CD14-positive monocyte (primary cell): ENCODE results near the gene PLXNA4. TPM values are rescaled to one million over a fixed set of nuclear protein-coding genes. Genes with fewer than 3 reads are reported as not detected.

ENCODE experiments used
- DNase-seq, 3 donors: peaks; one replicate each; pipeline ENCODE4 v3.0.0-alpha.2; 2011 to 2022
- H2AFZ ChIP-seq: 2 replicates; pipeline ENCODE4 v1.6.0; 2012; ENCODE audit warnings: mild to moderate bottlenecking, low read depth, low read length, inconsistent platforms; ENCODE audit not compliant: insufficient read depth, poor library complexity, severe bottlenecking
- H3K27ac ChIP-seq, 2 donors: 1 replicate in 1 of 2; 2 replicates in 1 of 2; pipeline ENCODE4 v1.5.1; 2012 to 2013; ENCODE audit warnings: low read length in 2 of 2, control low read depth in 1 of 2, inconsistent platforms in 1 of 2, low read depth in 1 of 2, mild to moderate bottlenecking in 1 of 2
- H3K27me3 ChIP-seq, 2 donors: one replicate each; pipeline versions ENCODE4 v1.6.0 to v1.6.1; 2011 to 2013; ENCODE audit warnings: low read length in 2 of 2; ENCODE audit not compliant: control insufficient read depth in 2 of 2, insufficient read depth in 2 of 2
- H3K36me3 ChIP-seq, 2 donors: replicated peaks in 1 of 2; 1 replicate in 1 of 2; 2 replicates in 1 of 2; pipeline versions ENCODE4 v1.5.1 to v1.6.1; 2012 to 2013; ENCODE audit warnings: low read length in 2 of 2, control low read depth in 1 of 2, inconsistent platforms in 1 of 2, mild to moderate bottlenecking in 1 of 2; ENCODE audit not compliant: insufficient read depth in 2 of 2, control insufficient read depth in 1 of 2
- H3K4me1 ChIP-seq, 2 donors: 1 replicate in 1 of 2; 2 replicates in 1 of 2; pipeline versions ENCODE4 v1.5.1 to v1.6.1; 2012 to 2013; ENCODE audit warnings: low read length in 2 of 2, control low read depth in 1 of 2, inconsistent platforms in 1 of 2, mild to moderate bottlenecking in 1 of 2, moderate library complexity in 1 of 2; ENCODE audit not compliant: insufficient read depth in 2 of 2, control insufficient read depth in 1 of 2
- H3K4me2 ChIP-seq: replicated peaks from 2 replicates; pipeline ENCODE3; 2012; ENCODE audit warnings: low read length, moderate library complexity, mild to moderate bottlenecking; ENCODE audit not compliant: poor library complexity, severe bottlenecking; ENCODE audit errors: extremely low read depth
- H3K4me3 ChIP-seq, 3 experiments: fragments of 200-600 bp in 1 of 3; sonication (generic) in 1 of 3; replicated peaks in 1 of 3; 1 replicate in 2 of 3; 2 replicates in 1 of 3; pipeline ENCODE4 v1.5.1; 2011 to 2013; ENCODE audit warnings: low read length in 3 of 3, mild to moderate bottlenecking in 3 of 3, control low read depth in 2 of 3, low read depth in 2 of 3, inconsistent platforms in 1 of 3, moderate library complexity in 1 of 3
- H3K79me2 ChIP-seq: 2 replicates; pipeline ENCODE4 v1.6.0; 2012; ENCODE audit warnings: mild to moderate bottlenecking, control low read depth, inconsistent platforms, low read length, moderate library complexity; ENCODE audit not compliant: insufficient read depth
- H3K9ac ChIP-seq: 2 replicates; pipeline ENCODE4 v1.6.0; 2017; ENCODE audit warnings: low read length, mild to moderate bottlenecking; ENCODE audit not compliant: insufficient read depth, poor library complexity, severe bottlenecking
- H3K9me3 ChIP-seq, 2 donors: replicated peaks in 1 of 2; 1 replicate in 1 of 2; 2 replicates in 1 of 2; pipeline versions ENCODE4 v1.5.1 to v1.6.1; 2012 to 2013; ENCODE audit warnings: low read length in 2 of 2, control low read depth in 1 of 2; ENCODE audit not compliant: control insufficient read depth in 1 of 2, insufficient read depth in 1 of 2
- H4K20me1 ChIP-seq: 2 replicates; pipeline ENCODE4 v1.6.0; 2012; ENCODE audit warnings: mild to moderate bottlenecking, low read length, control low read depth, moderate library complexity; ENCODE audit not compliant: insufficient read depth
- H3K27ac Mint-ChIP-seq, 7 donors: one replicate each; pipeline ENCODE4 v1.8.0; 2020; ENCODE audit warnings: mild to moderate bottlenecking in 7 of 7, mixed read lengths in 7 of 7, moderate library complexity in 6 of 7, inconsistent platforms in 2 of 7
- H3K27me3 Mint-ChIP-seq, 3 donors: one replicate each; pipeline ENCODE4 v1.8.0; 2021 to 2022; ENCODE audit warnings: low read depth in 3 of 3, mild to moderate bottlenecking in 3 of 3, mixed read lengths in 3 of 3, moderate library complexity in 3 of 3, inconsistent platforms in 1 of 3
- H3K36me3 Mint-ChIP-seq, 2 donors: one replicate each; pipeline ENCODE4 v1.8.0; 2020; ENCODE audit warnings: mixed read lengths in 2 of 2, inconsistent platforms in 1 of 2, mild to moderate bottlenecking in 1 of 2
- H3K4me1 Mint-ChIP-seq: one replicate; pipeline ENCODE4 v1.8.0; 2020; ENCODE audit warnings: mild to moderate bottlenecking, mixed read lengths
- H3K4me3 Mint-ChIP-seq, 2 donors: one replicate each; pipeline ENCODE4 v1.8.0; 2020; ENCODE audit warnings: mild to moderate bottlenecking in 2 of 2, mixed read lengths in 2 of 2, moderate library complexity in 1 of 2
- H3K9me3 Mint-ChIP-seq, 7 donors: one replicate each; pipeline ENCODE4 v1.8.0; 2020 to 2022; ENCODE audit warnings: mixed read lengths in 7 of 7, mild to moderate bottlenecking in 6 of 7, moderate library complexity in 6 of 7, inconsistent platforms in 2 of 7
- CTCF ChIP-seq: fragments of 200-600 bp; IDR thresholded peaks from one replicate; pipeline ENCODE4 v1.8.0; 2022; ENCODE audit warnings: antibody characterized with exemption, mild to moderate bottlenecking
- WGBS: methylation state at CpG from one replicate; pipeline ENCODE4 v1.1.5; 2013; ENCODE audit warnings: missing lambda C conversion rate; ENCODE audit not compliant: insufficient coverage; 5-methylcytosine and 5-hydroxymethylcytosine counted together
- intact Hi-C, 2 donors: fragments of 100-400 bp; cut with micrococcal nuclease; formaldehyde crosslinking; loops; one replicate each; pipeline versions ENCODE4 v1.15.0 to v1.15.1; 2023
- polyA plus RNA-seq, 3 donors: library from polyadenylated mRNA; depleted of rRNA in 1 of 3; unstranded in 2 of 3; stranded (reverse) in 1 of 3; fragments of 300-500 nt in 2 of 3; fragments of >200 nt in 1 of 3; fragmentation: Illumina TruSeq in 2 of 3; gene quantifications; 1 replicate in 2 of 3; 2 replicates in 1 of 3; pipeline ENCODE4 v1.2.3, GENCODE V29; 2012 to 2021

The PLXNA4 gene
- polyA plus RNA-seq, 3 donors = not detected

DNA sequence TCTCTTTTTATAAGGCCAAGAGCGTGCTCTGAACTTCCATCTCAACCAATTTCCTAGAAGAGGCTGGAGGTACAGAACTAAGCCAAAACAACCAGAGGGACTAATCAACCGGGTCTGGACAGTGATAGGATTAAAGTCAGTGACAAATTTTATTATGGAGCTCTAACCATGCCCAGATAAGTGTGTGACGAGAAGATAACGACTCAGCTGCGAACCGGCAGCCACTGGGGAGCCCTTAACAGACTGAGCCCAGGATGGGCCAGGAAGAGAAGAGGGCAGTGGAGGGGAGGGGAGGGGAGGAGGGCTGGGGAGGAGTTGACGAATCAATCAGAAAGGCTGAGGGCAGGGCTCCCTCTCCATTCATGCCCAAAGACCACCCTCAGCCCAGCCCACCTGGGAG is 119.9 kb downstream of the PLXNA4 start:
- H3K36me3 ChIP-seq = no peaks in the 10 kb centered on the region
- H2AFZ ChIP-seq = no peak overlapping the region
- Mint-ChIP-seq H3K27ac (no peak overlapping the region), H3K4me3 (no peak overlapping the region), H3K36me3 (no peaks in the 10 kb centered on the region), H3K27me3 (peaks cover 4 to 15% (median 4%) of the 10 kb centered on the region in 3 donors), H3K4me1 (peaks cover 22% of the 10 kb centered on the region), H3K9me3 (peaks cover 0 to 2% (median 0%) of the 10 kb centered on the region in 7 donors)
- H3K4me3 ChIP-seq = no peak overlapping the region
- H3K79me2 ChIP-seq = no peaks in the 10 kb centered on the region
- H3K27me3 ChIP-seq = no peaks in the 10 kb centered on the region
- H3K9me3 ChIP-seq = no peaks in the 10 kb centered on the region
- WGBS = 92% methylated on average over 5 of the region's 7 CpGs
- H3K9ac ChIP-seq = no peak overlapping the region
- DNase-seq = no peak
- no peaks in the 10 kb centered on the region for H4K20me1 ChIP-seq
- no peak overlapping the region for H3K4me2 ChIP-seq
- TF ChIP-seq CTCF = no peak
- intact Hi-C loops = no loop called here
- H3K4me1 ChIP-seq = peaks cover 10 to 11% of the 10 kb centered on the region in 2 donors
- no peak overlapping the region for H3K27ac ChIP-seq

DNA sequence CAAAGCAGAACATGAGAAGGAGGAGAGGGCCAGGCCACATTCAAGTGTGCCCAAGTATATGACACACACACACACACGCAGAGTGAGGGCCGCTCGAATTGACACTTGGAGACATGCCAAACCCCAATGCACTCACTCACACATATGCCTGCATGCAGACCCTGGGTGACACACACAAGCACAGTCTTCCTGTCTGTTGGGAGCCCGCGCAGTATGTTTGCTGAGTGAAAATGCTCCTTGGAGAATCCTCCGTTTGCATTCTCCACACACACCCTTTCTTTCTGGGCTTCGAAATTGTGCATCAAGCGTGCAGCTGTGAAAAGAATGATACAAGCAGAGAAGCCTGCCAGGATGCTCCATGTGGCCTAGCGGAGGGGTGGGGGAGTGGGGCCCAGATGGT is 120.9 kb downstream of the PLXNA4 start:
- Histone ChIP-seq H2AFZ (no peak overlapping the region), H3K79me2 (no peaks in the 10 kb centered on the region), H3K27ac (no peak overlapping the region), H3K9ac (no peak overlapping the region), H3K27me3 (no peaks in the 10 kb centered on the region), H3K4me1 (peaks cover 12% of the 10 kb centered on the region in 2 donors), H4K20me1 (no peaks in the 10 kb centered on the region), H3K4me2 (no peak overlapping the region), H3K4me3 (no peak overlapping the region), H3K9me3 (no peaks in the 10 kb centered on the region), H3K36me3 (no peaks in the 10 kb centered on the region)
- DNase-seq = no peak
- 17% methylated on average over 2 of the region's 9 CpGs for WGBS
- Mint-ChIP-seq H3K27me3 (peaks cover 3 to 15% (median 3%) of the 10 kb centered on the region in 3 donors), H3K27ac (no peak overlapping the region), H3K4me3 (no peak overlapping the region), H3K9me3 (peaks cover 0 to 2% (median 0%) of the 10 kb centered on the region in 7 donors), H3K36me3 (no peaks in the 10 kb centered on the region), H3K4me1 (peaks cover 23% of the 10 kb centered on the region)
- no peak for TF ChIP-seq CTCF
- intact Hi-C loops = no loop called here
